Endodermal cell (in vitro differentiated cells): Measurements from ENCODE around the gene ST3GAL3. TPM values are rescaled to one million over a fixed set of nuclear protein-coding genes. Genes with fewer than 3 reads are reported as not detected.

Experiments
- DNase-seq: peaks from one replicate; pipeline ENCODE4 v3.0.0-alpha.2; 2017
- H3K27ac ChIP-seq: 2 replicates; pipeline ENCODE4 v1.5.1; 2013; ENCODE audit warnings: mild to moderate bottlenecking, low read depth, low read length, moderate library complexity
- H3K27me3 ChIP-seq: 2 replicates; pipeline ENCODE4 v1.6.1; 2013; ENCODE audit warnings: mild to moderate bottlenecking, low read length, moderate library complexity; ENCODE audit not compliant: insufficient read depth, control insufficient read depth, poor library complexity, severe bottlenecking
- H3K36me3 ChIP-seq: 2 replicates; pipeline ENCODE4 v1.7.0; 2013; ENCODE audit warnings: mild to moderate bottlenecking, low read length, moderate library complexity; ENCODE audit not compliant: control insufficient read depth, insufficient read depth
- H3K4me1 ChIP-seq: one replicate; pipeline ENCODE4 v1.7.0; 2013; ENCODE audit warnings: low read length; ENCODE audit not compliant: control insufficient read depth, insufficient read depth
- H3K4me3 ChIP-seq: 2 replicates; pipeline ENCODE4 v1.5.1; 2013; ENCODE audit warnings: mild to moderate bottlenecking, low read length, moderate library complexity
- H3K9ac ChIP-seq: 2 replicates; pipeline ENCODE4 v1.6.1; 2013; ENCODE audit warnings: mild to moderate bottlenecking, low read length, moderate library complexity; ENCODE audit not compliant: poor library complexity, severe bottlenecking; ENCODE audit errors: extremely low read depth
- H3K9me3 ChIP-seq: 2 replicates; pipeline ENCODE4 v1.6.1; 2013; ENCODE audit warnings: mild to moderate bottlenecking, low read length, moderate library complexity; ENCODE audit not compliant: control insufficient read depth
- H3K27ac Mint-ChIP-seq: 2 replicates; pipeline ENCODE4 v1.8.0; 2020; ENCODE audit warnings: mixed read lengths
- H3K27me3 Mint-ChIP-seq: 2 replicates; pipeline ENCODE4 v1.8.0; 2021; ENCODE audit warnings: mild to moderate bottlenecking, mixed read lengths; ENCODE audit not compliant: insufficient read depth
- H3K36me3 Mint-ChIP-seq: 2 replicates; pipeline ENCODE4 v1.8.0; 2020; ENCODE audit warnings: low read depth, mixed read lengths
- H3K4me1 Mint-ChIP-seq: 2 replicates; pipeline ENCODE4 v1.8.0; 2020; ENCODE audit warnings: mixed read lengths
- H3K4me3 Mint-ChIP-seq: 2 replicates; pipeline ENCODE4 v1.8.0; 2020; ENCODE audit warnings: mild to moderate bottlenecking, moderate library complexity, mixed read lengths
- H3K9me3 Mint-ChIP-seq: 2 replicates; pipeline ENCODE4 v1.8.0; 2020; ENCODE audit warnings: mild to moderate bottlenecking, mixed read lengths
- CTCF ChIP-seq: fragments of 200-600 bp; sonication (generic); conservative IDR thresholded peaks from 2 replicates; pipeline ENCODE4 v1.5.0; 2021; ENCODE audit warnings: antibody characterized with exemption, mild to moderate bottlenecking
- WGBS, 2 experiments: methylation state at CpG; one replicate each; pipeline versions ENCODE4 v1.1.5 to v1.1.7; 2013; ENCODE audit warnings: missing lambda C conversion rate in 2 of 2, mixed read lengths in 1 of 2; ENCODE audit not compliant: insufficient coverage in 1 of 2, insufficient read length in 1 of 2; 5-methylcytosine and 5-hydroxymethylcytosine counted together
- total RNA-seq, 2 donors: library from RNA; stranded (reverse); fragmentation: NEBNext Ultra II Directional in 1 of 2; extraction: Animal tissue kit (Norgen Biotek cat#: 25700) in 1 of 2; gene quantifications; 2 replicates in 1 of 2; 3 replicates in 1 of 2; pipeline ENCODE4 v1.2.1, GENCODE V29; 2021

The ST3GAL3 gene
- total RNA-seq, 2 donors from 2014 or later = 15.5 to 15.9 TPM

- DNase-seq = no peak
- H3K27ac ChIP-seq = no peak overlapping the region
- no peaks in the 10 kb centered on the region for H3K9me3 ChIP-seq
- peaks cover 5% of the 10 kb centered on the region for H3K27me3 Mint-ChIP-seq
- H3K27me3 ChIP-seq = no peaks in the 10 kb centered on the region
- H3K4me3 Mint-ChIP-seq = no peak overlapping the region
- no peaks in the 10 kb centered on the region for H3K4me1 ChIP-seq
- no peak overlapping the region for H3K9ac ChIP-seq
- peaks cover 4% of the 10 kb centered on the region for H3K4me1 Mint-ChIP-seq
- H3K36me3 Mint-ChIP-seq = peaks cover 3% of the 10 kb centered on the region
- WGBS, 2 experiments = 93% methylated on average over 4 of the region's 4 CpGs; no CpG with 5 or more reads in 1 of the 2 experiments
- no peaks in the 10 kb centered on the region for H3K9me3 Mint-ChIP-seq
- H3K4me3 ChIP-seq = no peak overlapping the region
- no peak overlapping the region for H3K27ac Mint-ChIP-seq
- no peak for TF ChIP-seq CTCF
- no peaks in the 10 kb centered on the region for H3K36me3 ChIP-seq
Measured at GRCh38 chr1:43902058-43902831, 194.9 kb downstream of the ST3GAL3 start.

- H3K27me3 Mint-ChIP-seq = peaks cover 8% of the 10 kb centered on the region
Measured at GRCh38 chr1:43904660-43905551, 197.6 kb downstream of the ST3GAL3 start.

More at GRCh38 chr1:43904660-43905551, 197.6 kb downstream of the ST3GAL3 start:
- TF ChIP-seq CTCF = no peak
- no peak overlapping the region for H3K27ac ChIP-seq
- 61 to 75% methylated on average over 6 to 7 of the region's 7 CpGs for WGBS, 2 experiments
- H3K9ac ChIP-seq = no peak overlapping the region
- Mint-ChIP-seq H3K4me1 (peaks cover 4% of the 10 kb centered on the region), H3K27ac (no peak overlapping the region), H3K9me3 (no peaks in the 10 kb centered on the region), H3K36me3 (no peaks in the 10 kb centered on the region), H3K4me3 (no peak overlapping the region)
- no peak overlapping the region for H3K4me3 ChIP-seq
- H3K9me3 ChIP-seq = no peaks in the 10 kb centered on the region
- no peaks in the 10 kb centered on the region for H3K36me3 ChIP-seq
- no peaks in the 10 kb centered on the region for H3K27me3 ChIP-seq
- DNase-seq = no peak
- H3K4me1 ChIP-seq = no peaks in the 10 kb centered on the region
